HTERT RPE-1 (cell line): ENCODE measurements around the gene AP1S3.
"Not testable (repeated sequence)": the region's sequence is repeated elsewhere in the genome, so short reads cannot be mapped to it uniquely, and the experiment has no call there.

Experiments used
- in situ Hi-C: fragments of 300-500 bp; cut with MboI; formaldehyde crosslinking; loops from 4 replicates; pipeline ENCODE4 v1.14.3; 2020; ENCODE audit warnings: low sequenced_read_pairs

Gene AP1S3

GRCh38 chr2:223854741-223855140 lies 17.4 kb upstream of the AP1S3 start:
- in situ Hi-C loops: no loop called here

- in situ Hi-C loops: no loop called here
Observed at GRCh38 chr2:223853425-223853837, 16.0 kb upstream of the AP1S3 start.

GRCh38 chr2:223852281-223852795 lies 15.0 kb upstream of the AP1S3 start:
- in situ Hi-C loops: no loop called here

- in situ Hi-C loops: no loop called here
Observed at GRCh38 chr2:223847410-223847809, 10.0 kb upstream of the AP1S3 start.

GRCh38 chr2:223846515-223846914 lies 9.1 kb upstream of the AP1S3 start:
- in situ Hi-C loops: no loop called here

GRCh38 chr2:223841436-223842190 lies 4.2 kb upstream of the AP1S3 start:
- in situ Hi-C loops: no loop called here

- in situ Hi-C loops: no loop called here
Observed at GRCh38 chr2:223835701-223836532, 1.5 kb downstream of the AP1S3 start.

- in situ Hi-C loops: no loop called here
Observed at GRCh38 chr2:223834431-223834830, 3.0 kb downstream of the AP1S3 start.

GRCh38 chr2:223832241-223832903 lies 5.0 kb downstream of the AP1S3 start:
- in situ Hi-C loops: no loop called here

GRCh38 chr2:223829128-223829527 lies 8.3 kb downstream of the AP1S3 start:
- in situ Hi-C loops: no loop called here

GRCh38 chr2:223828314-223828713 lies 9.1 kb downstream of the AP1S3 start:
- in situ Hi-C loops: no loop called here

GRCh38 chr2:223826995-223827394 lies 10.4 kb downstream of the AP1S3 start:
- in situ Hi-C loops: no loop called here

- in situ Hi-C loops: no loop called here
Observed at GRCh38 chr2:223824301-223824700, 13.1 kb downstream of the AP1S3 start.

GRCh38 chr2:223822818-223823217 lies 14.6 kb downstream of the AP1S3 start:
- in situ Hi-C loops: no loop called here

GRCh38 chr2:223820549-223820948 lies 16.8 kb downstream of the AP1S3 start:
- in situ Hi-C loops: no loop called here

- in situ Hi-C loops: no loop called here
Observed at GRCh38 chr2:223819891-223820290, 17.5 kb downstream of the AP1S3 start.

GRCh38 chr2:223815884-223816570 lies 21.4 kb downstream of the AP1S3 start:
- in situ Hi-C loops: no loop called here

- in situ Hi-C loops: no loop called here
Observed at GRCh38 chr2:223815186-223815883, 22.0 kb downstream of the AP1S3 start.

GRCh38 chr2:223814764-223815163 lies 22.6 kb downstream of the AP1S3 start:
- in situ Hi-C loops: not testable (repeated sequence)

GRCh38 chr2:223813329-223813728 lies 24.1 kb downstream of the AP1S3 start:
- in situ Hi-C loops: no loop called here
